BE2C (cell line): ENCODE measurements around the gene NPAS2.

ENCODE experiments used
- DNase-seq: peaks from one replicate; pipeline ENCODE4 v3.0.0-alpha.2; 2020
- H3K27me3 ChIP-seq: fragments of 250-450 bp; sonication (Bioruptor Pico); 2 replicates; pipeline ENCODE4 v1.5.1; 2020; ENCODE audit warnings: mild to moderate bottlenecking
- H3K36me3 ChIP-seq: fragments of 250-450 bp; sonication (Bioruptor Pico); 2 replicates; pipeline ENCODE4 v1.5.1; 2020; ENCODE audit warnings: mild to moderate bottlenecking
- H3K4me1 ChIP-seq: fragments of 250-450 bp; sonication (Bioruptor Pico); 2 replicates; pipeline ENCODE4 v1.5.1; 2020
- H3K4me3 ChIP-seq: 2 replicates; pipeline ENCODE4 v1.5.1; 2011; ENCODE audit warnings: low read depth, low read length
- H3K9me3 ChIP-seq: fragments of 250-450 bp; sonication (Bioruptor Pico); 2 replicates; pipeline ENCODE4 v1.5.1; 2020
- TF ChIP-seq, protein P1 (sequence below): IDR thresholded peaks from 2 replicates; pipeline ENCODE4 v1.5.1; 2012; ENCODE audit warnings: mild to moderate bottlenecking, low read depth, low read length

The NPAS2 gene

DNA sequence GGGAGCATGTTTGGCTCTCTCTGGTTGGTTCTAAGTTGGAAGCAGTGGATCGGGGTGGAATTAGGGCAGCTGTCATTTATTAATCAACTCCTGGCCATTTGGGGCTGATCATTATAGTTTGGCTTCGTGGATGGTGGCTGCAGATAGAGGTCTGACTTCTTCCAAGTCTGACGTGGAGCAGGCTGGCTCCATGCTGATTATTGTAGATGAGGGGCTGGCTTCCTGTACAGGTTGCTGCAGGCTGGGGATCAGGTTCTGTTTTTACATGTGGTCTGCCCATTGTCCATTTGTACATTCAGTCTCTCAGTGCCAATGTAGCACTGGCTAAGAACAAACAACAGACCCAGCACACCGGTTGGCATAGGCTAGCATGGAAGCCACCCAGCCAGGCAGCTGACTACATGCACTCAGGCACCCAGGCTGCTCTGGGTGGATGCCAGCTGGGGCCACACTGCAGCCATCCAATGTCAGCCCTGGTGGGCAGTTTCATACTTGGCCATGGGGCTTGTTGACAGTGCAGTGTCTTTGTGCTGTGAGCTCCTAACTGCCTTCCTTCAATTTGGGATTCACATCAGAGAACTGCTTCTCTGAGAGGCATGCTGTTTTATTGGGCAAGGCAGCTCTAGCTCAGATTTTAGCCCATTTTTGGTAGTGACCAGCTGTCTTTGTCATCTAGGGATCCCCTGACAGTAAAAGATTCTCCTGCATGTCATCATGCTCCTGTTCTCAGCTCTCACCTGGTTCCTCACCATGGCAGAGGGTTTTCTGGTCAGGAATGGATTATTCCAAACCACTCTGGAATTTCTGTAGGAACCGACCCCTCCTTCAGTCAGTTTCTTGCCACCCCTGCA lies 25.4 kb downstream of the NPAS2 start:
- Histone ChIP-seq H3K27me3 (no peaks in the 10 kb centered on the region), H3K4me3 (no peak overlapping the region), H3K36me3 (no peaks in the 10 kb centered on the region), H3K4me1 (no peaks in the 10 kb centered on the region), H3K9me3 (no peaks in the 10 kb centered on the region)
- no peak for DNase-seq
- TF ChIP-seq, protein P1, sequence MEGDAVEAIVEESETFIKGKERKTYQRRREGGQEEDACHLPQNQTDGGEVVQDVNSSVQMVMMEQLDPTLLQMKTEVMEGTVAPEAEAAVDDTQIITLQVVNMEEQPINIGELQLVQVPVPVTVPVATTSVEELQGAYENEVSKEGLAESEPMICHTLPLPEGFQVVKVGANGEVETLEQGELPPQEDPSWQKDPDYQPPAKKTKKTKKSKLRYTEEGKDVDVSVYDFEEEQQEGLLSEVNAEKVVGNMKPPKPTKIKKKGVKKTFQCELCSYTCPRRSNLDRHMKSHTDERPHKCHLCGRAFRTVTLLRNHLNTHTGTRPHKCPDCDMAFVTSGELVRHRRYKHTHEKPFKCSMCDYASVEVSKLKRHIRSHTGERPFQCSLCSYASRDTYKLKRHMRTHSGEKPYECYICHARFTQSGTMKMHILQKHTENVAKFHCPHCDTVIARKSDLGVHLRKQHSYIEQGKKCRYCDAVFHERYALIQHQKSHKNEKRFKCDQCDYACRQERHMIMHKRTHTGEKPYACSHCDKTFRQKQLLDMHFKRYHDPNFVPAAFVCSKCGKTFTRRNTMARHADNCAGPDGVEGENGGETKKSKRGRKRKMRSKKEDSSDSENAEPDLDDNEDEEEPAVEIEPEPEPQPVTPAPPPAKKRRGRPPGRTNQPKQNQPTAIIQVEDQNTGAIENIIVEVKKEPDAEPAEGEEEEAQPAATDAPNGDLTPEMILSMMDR: no peak

DNA sequence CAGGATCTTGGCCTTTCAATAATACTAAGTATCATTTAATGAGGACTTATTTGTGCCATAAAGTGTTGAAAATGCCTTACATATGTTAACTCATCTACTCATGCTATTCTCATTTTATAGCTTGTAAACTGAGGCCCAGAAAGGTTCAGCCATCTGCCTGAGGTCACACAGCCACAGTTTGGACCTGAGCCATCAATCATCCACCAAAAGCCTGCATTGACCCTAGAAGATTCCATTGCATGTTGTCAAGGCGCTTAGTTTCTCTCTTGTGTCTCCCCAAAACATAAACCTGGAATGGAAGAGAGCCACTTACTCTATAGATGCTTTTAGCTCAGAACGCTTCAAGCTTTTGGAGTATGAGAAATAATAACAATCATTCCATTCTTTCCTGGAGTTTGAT lies 26.8 kb downstream of the NPAS2 start:
- TF ChIP-seq, protein P1: no peak
- Histone ChIP-seq H3K4me1 (no peaks in the 10 kb centered on the region), H3K27me3 (no peaks in the 10 kb centered on the region), H3K36me3 (no peaks in the 10 kb centered on the region), H3K4me3 (no peak overlapping the region), H3K9me3 (no peaks in the 10 kb centered on the region)
- no peak for DNase-seq

DNA sequence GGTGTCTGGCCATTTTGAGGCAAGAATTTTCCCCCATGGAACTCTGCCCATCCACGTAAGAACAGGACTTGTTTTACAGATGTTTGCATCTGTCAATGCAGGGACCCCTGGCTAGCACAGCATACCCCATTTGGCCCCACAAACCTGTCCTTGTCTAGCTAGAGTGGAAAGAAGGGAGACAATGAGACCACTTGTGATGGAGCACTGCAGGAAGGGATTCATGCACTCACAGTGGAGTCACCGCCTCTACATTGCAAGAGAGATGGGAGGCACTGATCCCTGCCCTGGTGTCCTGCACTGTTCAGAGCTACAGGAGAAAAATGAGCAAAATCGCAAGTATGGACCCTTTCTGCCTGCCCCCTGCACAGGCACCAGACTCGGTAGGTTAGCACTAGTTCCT lies 32.5 kb downstream of the NPAS2 start:
- no peaks in the 10 kb centered on the region for H3K27me3 ChIP-seq
- no peaks in the 10 kb centered on the region for H3K4me1 ChIP-seq
- no peak overlapping the region for H3K4me3 ChIP-seq
- DNase-seq: no peak
- TF ChIP-seq, protein P1: no peak
- H3K9me3 ChIP-seq: no peaks in the 10 kb centered on the region
- H3K36me3 ChIP-seq: no peaks in the 10 kb centered on the region

DNA sequence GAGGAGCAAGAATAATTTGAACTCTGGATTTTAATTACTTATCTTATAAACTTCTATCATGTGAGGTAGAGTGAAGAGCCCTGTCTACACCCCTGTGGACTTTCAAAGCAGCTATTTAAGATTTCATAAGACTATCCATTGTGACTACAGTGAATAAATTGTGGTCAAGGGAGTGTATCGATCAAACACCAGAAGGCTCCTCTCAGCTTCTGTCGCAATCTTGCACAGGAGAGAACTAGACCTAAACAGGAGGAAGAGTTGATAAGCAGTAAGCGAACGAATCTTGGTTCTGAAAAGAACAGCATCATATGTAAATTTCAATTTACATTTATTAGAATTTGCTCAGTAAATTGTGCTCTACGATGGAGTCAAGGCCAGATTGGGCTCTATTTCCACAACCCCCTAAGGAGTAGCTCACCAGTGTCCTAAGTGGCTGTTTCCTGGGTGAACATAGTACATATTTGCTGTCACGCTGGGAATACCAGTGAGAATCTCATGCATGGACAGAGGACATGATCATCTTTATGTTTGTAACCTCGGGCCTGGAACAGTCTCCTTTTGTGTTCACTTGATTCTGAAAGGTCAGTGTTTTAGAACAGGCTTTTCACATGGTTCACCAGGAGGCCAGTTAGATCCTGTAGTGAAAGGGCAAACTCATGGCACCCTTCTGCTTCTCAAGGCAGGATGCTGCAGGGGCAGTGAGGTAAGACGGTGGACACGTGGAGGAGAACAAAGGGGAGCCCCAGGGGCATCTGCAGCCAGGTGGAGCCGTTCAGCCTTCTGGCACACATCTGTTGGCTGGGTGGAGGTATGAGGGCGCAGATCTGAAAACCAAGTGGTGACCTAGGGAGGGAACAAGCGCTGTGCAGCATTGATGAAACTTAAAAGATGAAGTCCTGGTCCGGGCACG lies 33.3 kb downstream of the NPAS2 start:
- no peaks in the 10 kb centered on the region for H3K27me3 ChIP-seq
- H3K9me3 ChIP-seq: no peaks in the 10 kb centered on the region
- TF ChIP-seq, protein P1: no peak
- H3K36me3 ChIP-seq: no peaks in the 10 kb centered on the region
- H3K4me1 ChIP-seq: no peaks in the 10 kb centered on the region
- no peak overlapping the region for H3K4me3 ChIP-seq
- no peak for DNase-seq

DNA sequence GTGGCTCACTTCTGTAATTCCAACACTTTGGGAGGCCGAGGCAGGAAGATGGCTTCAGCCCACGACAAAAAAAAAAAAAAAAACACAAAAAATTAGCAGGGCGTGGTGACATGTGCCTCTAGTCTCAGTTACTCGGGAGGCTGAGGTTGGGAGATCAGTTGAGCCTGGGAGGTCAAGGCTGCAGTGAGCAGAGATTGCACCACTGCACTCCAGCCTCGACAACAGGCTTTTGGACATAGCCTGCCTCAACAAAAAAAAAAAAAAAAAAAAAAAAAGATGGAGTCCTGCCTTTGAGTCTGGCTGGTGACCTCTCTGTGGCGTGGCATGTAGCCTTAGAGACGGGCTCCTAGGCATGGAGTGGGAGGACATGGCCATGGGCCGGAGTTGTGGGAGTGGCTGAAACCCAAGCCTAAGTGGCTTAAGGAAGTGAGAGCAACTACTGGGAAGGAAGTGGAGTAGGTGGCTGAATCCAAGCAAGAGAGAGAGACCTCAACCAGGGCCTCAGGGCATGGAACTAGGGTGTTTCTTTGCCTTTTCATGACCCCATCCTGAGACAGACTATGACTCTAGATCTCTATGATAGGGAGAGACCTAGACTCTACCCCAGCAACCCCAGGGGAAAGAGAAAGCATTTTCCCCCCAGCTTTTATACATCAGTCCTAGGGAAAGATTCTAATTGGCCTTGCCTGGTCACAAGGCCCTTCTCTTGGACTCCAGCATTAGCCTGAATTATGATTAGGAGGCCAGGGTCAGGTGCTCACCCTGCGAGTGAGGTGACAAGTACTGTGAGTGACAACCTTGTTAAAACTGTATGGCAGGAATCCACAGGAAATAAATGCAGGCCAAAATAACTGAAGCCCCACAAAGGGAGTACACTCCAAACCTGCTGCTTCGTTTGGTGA lies 34.2 kb downstream of the NPAS2 start:
- H3K4me1 ChIP-seq: no peaks in the 10 kb centered on the region
- H3K9me3 ChIP-seq: no peaks in the 10 kb centered on the region
- no peak for DNase-seq
- H3K36me3 ChIP-seq: no peaks in the 10 kb centered on the region
- H3K4me3 ChIP-seq: no peak overlapping the region
- H3K27me3 ChIP-seq: no peaks in the 10 kb centered on the region
- TF ChIP-seq, protein P1: no peak
